Chondrocyte (in vitro differentiated cells): ENCODE measurements around the gene CDH5. TPM values are rescaled to one million over a fixed set of nuclear protein-coding genes. Genes with fewer than 3 reads are reported as not detected.

ENCODE experiments used
- DNase-seq: peaks from one replicate; pipeline ENCODE4 v3.0.0; 2021; ENCODE audit warnings: mixed read lengths, low spot score
- H3K27ac Mint-ChIP-seq: one replicate; pipeline ENCODE4 v1.8.0; 2021; ENCODE audit warnings: mild to moderate bottlenecking, moderate library complexity, mixed read lengths; ENCODE audit not compliant: unreplicated experiment
- H3K27me3 Mint-ChIP-seq: 2 replicates; pipeline ENCODE4 v1.8.0; 2021; ENCODE audit warnings: low read depth, mixed read lengths
- H3K36me3 Mint-ChIP-seq: 2 replicates; pipeline ENCODE4 v1.8.0; 2021; ENCODE audit warnings: low read depth, mixed read lengths
- H3K4me1 Mint-ChIP-seq: 2 replicates; pipeline ENCODE4 v1.8.0; 2021; ENCODE audit warnings: low read depth, mild to moderate bottlenecking, mixed read lengths
- H3K4me3 Mint-ChIP-seq: one replicate; pipeline ENCODE4 v1.8.0; 2021; ENCODE audit warnings: mild to moderate bottlenecking, moderate library complexity, mixed read lengths; ENCODE audit not compliant: unreplicated experiment
- H3K9me3 Mint-ChIP-seq: 2 replicates; pipeline ENCODE4 v1.8.0; 2021; ENCODE audit warnings: low read depth, mixed read lengths
- total RNA-seq: library from RNA; stranded (reverse); gene quantifications from 3 replicates; pipeline ENCODE4 v1.2.1, GENCODE V29; 2021
- TF ChIP-seq, protein P1 (sequence below): fragments of 200-600 bp; sonication (generic); IDR thresholded peaks from 2 replicates; pipeline ENCODE4 v1.5.0; 2021; ENCODE audit warnings: antibody characterized with exemption, mild to moderate bottlenecking, moderate library complexity

Gene CDH5
- total RNA-seq, 1 donor from 2014 or later, result not detected

DNA sequence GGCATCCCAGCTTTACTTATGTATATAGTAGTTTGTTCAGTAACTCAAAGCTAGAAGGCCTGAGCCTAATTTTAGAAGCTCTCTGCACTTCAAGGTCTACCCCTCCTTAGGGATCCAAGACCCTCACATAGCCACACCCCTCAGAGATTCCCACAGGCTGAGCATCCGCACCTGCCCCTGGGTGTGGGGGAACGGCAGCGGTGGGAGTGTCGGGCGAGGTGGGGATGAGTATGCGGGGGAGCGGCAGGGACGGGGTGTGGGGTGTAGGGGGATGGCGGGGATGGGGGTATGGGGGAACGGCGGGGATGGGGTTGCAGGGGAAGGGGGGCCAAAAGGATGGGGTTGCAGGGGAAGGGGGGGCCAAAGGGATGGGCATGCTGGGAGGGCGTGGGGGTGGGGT lies 35.7 kb downstream of the CDH5 start:
- Mint-ChIP-seq H3K4me3 (no peak overlapping the region), H3K36me3 (no peaks in the 10 kb centered on the region), H3K4me1 (peaks cover 15% of the 10 kb centered on the region), H3K27ac (no peak overlapping the region), H3K9me3 (no peaks in the 10 kb centered on the region), H3K27me3 (peaks cover 6% of the 10 kb centered on the region)
- DNase-seq, result no peak
- TF ChIP-seq, protein P1, sequence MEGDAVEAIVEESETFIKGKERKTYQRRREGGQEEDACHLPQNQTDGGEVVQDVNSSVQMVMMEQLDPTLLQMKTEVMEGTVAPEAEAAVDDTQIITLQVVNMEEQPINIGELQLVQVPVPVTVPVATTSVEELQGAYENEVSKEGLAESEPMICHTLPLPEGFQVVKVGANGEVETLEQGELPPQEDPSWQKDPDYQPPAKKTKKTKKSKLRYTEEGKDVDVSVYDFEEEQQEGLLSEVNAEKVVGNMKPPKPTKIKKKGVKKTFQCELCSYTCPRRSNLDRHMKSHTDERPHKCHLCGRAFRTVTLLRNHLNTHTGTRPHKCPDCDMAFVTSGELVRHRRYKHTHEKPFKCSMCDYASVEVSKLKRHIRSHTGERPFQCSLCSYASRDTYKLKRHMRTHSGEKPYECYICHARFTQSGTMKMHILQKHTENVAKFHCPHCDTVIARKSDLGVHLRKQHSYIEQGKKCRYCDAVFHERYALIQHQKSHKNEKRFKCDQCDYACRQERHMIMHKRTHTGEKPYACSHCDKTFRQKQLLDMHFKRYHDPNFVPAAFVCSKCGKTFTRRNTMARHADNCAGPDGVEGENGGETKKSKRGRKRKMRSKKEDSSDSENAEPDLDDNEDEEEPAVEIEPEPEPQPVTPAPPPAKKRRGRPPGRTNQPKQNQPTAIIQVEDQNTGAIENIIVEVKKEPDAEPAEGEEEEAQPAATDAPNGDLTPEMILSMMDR, result no peak

DNA sequence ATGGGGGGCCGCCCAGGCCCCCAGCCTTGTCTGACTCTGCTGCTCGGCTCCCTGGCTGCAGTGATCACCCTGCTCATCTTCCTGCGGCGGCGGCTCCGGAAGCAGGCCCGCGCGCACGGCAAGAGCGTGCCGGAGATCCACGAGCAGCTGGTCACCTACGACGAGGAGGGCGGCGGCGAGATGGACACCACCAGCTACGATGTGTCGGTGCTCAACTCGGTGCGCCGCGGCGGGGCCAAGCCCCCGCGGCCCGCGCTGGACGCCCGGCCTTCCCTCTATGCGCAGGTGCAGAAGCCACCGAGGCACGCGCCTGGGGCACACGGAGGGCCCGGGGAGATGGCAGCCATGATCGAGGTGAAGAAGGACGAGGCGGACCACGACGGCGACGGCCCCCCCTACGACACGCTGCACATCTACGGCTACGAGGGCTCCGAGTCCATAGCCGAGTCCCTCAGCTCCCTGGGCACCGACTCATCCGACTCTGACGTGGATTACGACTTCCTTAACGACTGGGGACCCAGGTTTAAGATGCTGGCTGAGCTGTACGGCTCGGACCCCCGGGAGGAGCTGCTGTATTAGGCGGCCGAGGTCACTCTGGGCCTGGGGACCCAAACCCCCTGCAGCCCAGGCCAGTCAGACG lies 36.2 kb downstream of the CDH5 start:
- Mint-ChIP-seq H3K27ac (no peak overlapping the region), H3K36me3 (no peaks in the 10 kb centered on the region), H3K9me3 (no peaks in the 10 kb centered on the region), H3K27me3 (peaks cover 6% of the 10 kb centered on the region), H3K4me3 (no peak overlapping the region), H3K4me1 (peaks cover 16% of the 10 kb centered on the region)
- DNase-seq, result no peak
- TF ChIP-seq, protein P1, result no peak

DNA sequence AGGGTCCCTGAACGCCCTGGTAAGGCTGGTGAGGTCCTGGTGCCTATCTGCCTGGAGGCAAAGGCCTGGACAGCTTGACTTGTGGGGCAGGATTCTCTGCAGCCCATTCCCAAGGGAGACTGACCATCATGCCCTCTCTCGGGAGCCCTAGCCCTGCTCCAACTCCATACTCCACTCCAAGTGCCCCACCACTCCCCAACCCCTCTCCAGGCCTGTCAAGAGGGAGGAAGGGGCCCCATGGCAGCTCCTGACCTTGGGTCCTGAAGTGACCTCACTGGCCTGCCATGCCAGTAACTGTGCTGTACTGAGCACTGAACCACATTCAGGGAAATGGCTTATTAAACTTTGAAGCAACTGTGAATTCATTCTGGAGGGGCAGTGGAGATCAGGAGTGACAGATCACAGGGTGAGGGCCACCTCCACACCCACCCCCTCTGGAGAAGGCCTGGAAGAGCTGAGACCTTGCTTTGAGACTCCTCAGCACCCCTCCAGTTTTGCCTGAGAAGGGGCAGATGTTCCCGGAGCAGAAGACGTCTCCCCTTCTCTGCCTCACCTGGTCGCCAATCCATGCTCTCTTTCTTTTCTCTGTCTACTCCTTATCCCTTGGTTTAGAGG lies 37.1 kb downstream of the CDH5 start:
- Mint-ChIP-seq H3K4me3 (no peak overlapping the region), H3K27me3 (peaks cover 6% of the 10 kb centered on the region), H3K9me3 (no peaks in the 10 kb centered on the region), H3K4me1 (peaks cover 25% of the 10 kb centered on the region), H3K36me3 (no peaks in the 10 kb centered on the region), H3K27ac (no peak overlapping the region)
- TF ChIP-seq, protein P1, result no peak
- DNase-seq, result no peak

DNA sequence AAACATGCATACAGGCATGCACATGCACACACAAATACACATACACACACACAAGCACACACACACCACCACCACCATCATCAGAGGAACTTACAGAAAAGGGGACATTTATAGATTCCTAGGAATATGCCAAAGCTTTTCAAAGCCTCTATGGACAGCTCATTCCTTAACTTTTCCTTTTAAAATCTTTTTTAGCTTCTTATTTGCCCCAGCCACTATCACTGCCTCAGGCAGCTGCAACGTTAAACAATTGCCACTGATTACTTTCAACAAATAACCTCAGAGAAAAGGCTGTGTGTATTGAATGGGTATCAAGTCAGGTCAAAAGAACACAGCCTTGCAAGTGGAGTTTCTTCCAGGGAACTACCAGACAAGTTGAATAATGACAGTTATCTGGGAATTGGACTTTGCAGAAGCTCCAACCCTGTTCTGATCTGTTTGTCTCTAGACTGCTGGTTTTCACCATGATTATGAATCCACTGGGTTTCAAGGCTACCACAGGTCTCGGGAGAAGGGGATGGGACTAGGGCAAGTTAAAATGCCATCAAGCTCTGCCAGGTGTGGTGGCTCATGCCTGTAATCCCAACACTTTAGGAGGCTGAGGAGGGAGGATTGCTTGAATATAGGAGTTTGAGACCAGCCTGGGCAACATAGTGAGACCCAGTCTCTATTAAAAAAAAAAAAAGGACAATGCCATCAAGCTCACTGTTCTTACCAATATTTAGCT lies 38.7 kb downstream of the CDH5 start:
- TF ChIP-seq, protein P1, result no peak
- H3K9me3 Mint-ChIP-seq, result no peaks in the 10 kb centered on the region
- no peak overlapping the region for H3K4me3 Mint-ChIP-seq
- H3K36me3 Mint-ChIP-seq, result no peaks in the 10 kb centered on the region
- no peak for DNase-seq
- H3K27me3 Mint-ChIP-seq, result peaks cover 6% of the 10 kb centered on the region
- peaks cover 41% of the 10 kb centered on the region for H3K4me1 Mint-ChIP-seq
- H3K27ac Mint-ChIP-seq, result no peak overlapping the region

DNA sequence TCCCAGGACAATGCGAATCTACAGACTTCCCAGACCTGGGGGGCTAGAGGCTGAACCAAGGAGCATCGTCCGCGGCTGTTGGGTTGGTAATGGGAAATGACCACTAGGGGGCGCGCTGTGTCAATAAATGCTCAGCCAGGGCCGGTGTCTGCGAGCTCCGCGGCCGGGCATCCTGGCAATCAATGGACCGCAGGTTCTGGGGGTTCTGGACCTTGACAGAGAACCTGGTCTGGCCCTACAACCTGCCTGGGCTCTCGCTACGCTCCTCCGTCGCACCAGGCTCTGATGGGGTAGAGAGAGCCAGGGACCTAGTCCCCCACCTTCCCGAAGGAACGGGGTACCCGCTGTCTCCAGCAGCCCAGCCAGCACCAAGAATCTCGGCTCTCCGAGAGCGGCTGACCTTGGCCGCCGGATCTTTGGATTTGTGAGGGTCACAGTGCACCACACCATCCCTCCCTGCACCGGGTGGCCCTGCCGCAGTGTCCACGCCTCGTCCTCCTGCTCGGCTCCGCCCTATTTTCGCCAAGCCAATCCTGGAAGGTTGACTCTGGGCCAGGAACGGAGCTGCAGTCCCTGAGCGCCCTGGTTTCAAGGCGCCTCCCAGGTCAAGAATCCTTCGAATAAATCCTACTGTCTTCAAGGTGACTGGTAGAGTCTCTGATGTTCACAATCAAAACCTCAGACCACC lies 40.2 kb downstream of the CDH5 start:
- peaks cover 6% of the 10 kb centered on the region for H3K27me3 Mint-ChIP-seq
- peak overlapping the region; percentile 78 for H3K4me3 Mint-ChIP-seq
- TF ChIP-seq, protein P1, result peak; percentile 97
- H3K27ac Mint-ChIP-seq, result peak overlapping the region; percentile 59
- H3K36me3 Mint-ChIP-seq, result peaks cover 4% of the 10 kb centered on the region
- peaks cover 7% of the 10 kb centered on the region for H3K9me3 Mint-ChIP-seq
- DNase-seq, result no peak
- H3K4me1 Mint-ChIP-seq, result peaks cover 31% of the 10 kb centered on the region
